GM18502 (cell line): ENCODE measurements around the gene VAV1.
"Not testable (repeated sequence)": the region's sequence is repeated elsewhere in the genome, so short reads cannot be mapped to it uniquely, and the experiment has no call there.

Source experiments
- ATAC-seq: cut with Tn5 transposase; IDR thresholded peaks from one replicate; pipeline ENCODE4 v1.9.1; 2021; ENCODE audit warnings: mild to moderate bottlenecking; ENCODE audit not compliant: unreplicated experiment, poor library complexity

VAV1 gene

GRCh38 chr19:6754653-6755463 lies 17.6 kb upstream of the VAV1 start:
- ATAC-seq = no peak

- ATAC-seq = no peak
Observed at GRCh38 chr19:6760606-6761005, 11.9 kb upstream of the VAV1 start.

- ATAC-seq = no peak
Observed at GRCh38 chr19:6761053-6761676, 11.3 kb upstream of the VAV1 start.

- not testable (repeated sequence) for ATAC-seq
Observed at GRCh38 chr19:6762253-6762797, 10.2 kb upstream of the VAV1 start.

GRCh38 chr19:6765738-6766356 lies 6.7 kb upstream of the VAV1 start:
- no peak for ATAC-seq

GRCh38 chr19:6766357-6767080 lies 6.0 kb upstream of the VAV1 start:
- ATAC-seq = no peak

GRCh38 chr19:6767081-6767356 lies 5.5 kb upstream of the VAV1 start:
- peak; percentile 23 for ATAC-seq

GRCh38 chr19:6767357-6768235 lies 4.9 kb upstream of the VAV1 start, which contains the start of gene SH2D3A:
Gene SH2D3A, minus strand, starts transcription at chr19:6767435. Its CDS starts 3,687 bp downstream, at chr19:6763748.
- ATAC-seq = peak; percentile 69

- ATAC-seq = no peak
Observed at GRCh38 chr19:6768236-6768785, 4.2 kb upstream of the VAV1 start.

- no peak for ATAC-seq
Observed at GRCh38 chr19:6769006-6769619, 3.4 kb upstream of the VAV1 start.

- ATAC-seq = not testable (repeated sequence)
Observed at GRCh38 chr19:6771648-6772027, 870 bp upstream of the VAV1 start.

GRCh38 chr19:6772866-6773322 lies 386 bp downstream of the VAV1 start:
- peak; percentile 3 for ATAC-seq

- ATAC-seq = peak; percentile 39
Observed at GRCh38 chr19:6773323-6773931, 919 bp downstream of the VAV1 start.

GRCh38 chr19:6774821-6775707 lies 2.6 kb downstream of the VAV1 start:
- ATAC-seq = no peak

- not testable (repeated sequence) for ATAC-seq
Observed at GRCh38 chr19:6776045-6776444, 3.5 kb downstream of the VAV1 start.

- ATAC-seq = no peak
Observed at GRCh38 chr19:6776999-6777398, 4.5 kb downstream of the VAV1 start.

GRCh38 chr19:6777434-6777833 lies 4.9 kb downstream of the VAV1 start:
- ATAC-seq = no peak
